Sigmoid colon (tissue), 7 donors: ENCODE measurements around the gene RAI14. TPM values are rescaled to one million over a fixed set of nuclear protein-coding genes. Genes with fewer than 3 reads are reported as not detected.
"Not testable (repeated sequence)": the region's sequence is repeated elsewhere in the genome, so short reads cannot be mapped to it uniquely, and the experiment has no call there.

ENCODE experiments used
- DNase-seq: peaks from one replicate; pipeline ENCODE4 v3.0.0-alpha.2; 2019
- H3K27ac ChIP-seq, 4 donors: fragments of 200-600 bp; sonication (generic); one replicate each; pipeline ENCODE4 v1.5.1; 2016 to 2019; ENCODE audit warnings: mild to moderate bottlenecking in 1 of 4
- H3K27me3 ChIP-seq, 3 donors: fragments of 200-600 bp; sonication (generic); one replicate each; pipeline ENCODE4 v1.5.1; 2019; ENCODE audit warnings: mild to moderate bottlenecking in 1 of 3
- H3K36me3 ChIP-seq, 4 donors: fragments of 200-600 bp; sonication (generic); one replicate each; pipeline ENCODE4 v1.5.1; 2016 to 2019
- H3K4me1 ChIP-seq, 4 donors: fragments of 200-600 bp; sonication (generic); one replicate each; pipeline ENCODE4 v1.5.1; 2017 to 2019
- H3K4me3 ChIP-seq, 4 donors: fragments of 200-600 bp; sonication (generic); one replicate each; pipeline ENCODE4 v1.5.1; 2017 to 2019; ENCODE audit warnings: mild to moderate bottlenecking in 2 of 4, moderate library complexity in 1 of 4
- H3K9me3 ChIP-seq, 4 donors: fragments of 200-600 bp in 3 of 4; sonication (generic) in 3 of 4; one replicate each; pipeline versions ENCODE4 v1.5.1 to v1.6.1; 2013 to 2019
- CTCF ChIP-seq, 4 experiments: fragments of 450-650 bp in 3 of 4; fragments of 200-600 bp in 1 of 4; IDR thresholded peaks; one replicate each; pipeline ENCODE4 v1.5.1; 2016 to 2019; ENCODE audit warnings: antibody characterized with exemption in 4 of 4, mild to moderate bottlenecking in 3 of 4, moderate library complexity in 2 of 4
- EP300 ChIP-seq, 4 donors: sonication (generic); formaldehyde crosslinking; IDR thresholded peaks; one replicate each; pipeline ENCODE4 v1.6.1; 2017; ENCODE audit warnings: antibody characterized with exemption in 4 of 4
- POLR2A ChIP-seq, 2 donors: fragments of 450-650 bp; IDR thresholded peaks; one replicate each; pipeline ENCODE4 v1.6.1; 2016; ENCODE audit warnings: antibody characterized with exemption in 2 of 2, mild to moderate bottlenecking in 2 of 2, moderate library complexity in 2 of 2
- POLR2AphosphoS5 ChIP-seq, 4 donors: sonication (generic); formaldehyde crosslinking; IDR thresholded peaks; one replicate each; pipeline ENCODE4 v1.6.1; 2017; ENCODE audit warnings: antibody characterized with exemption in 4 of 4
- WGBS, 2 donors: extraction: QIAGEN DNeasy Blood & Tissue Kit; methylation state at CpG; one replicate each; pipeline ENCODE4 v1.1.7; 2013; 5-methylcytosine and 5-hydroxymethylcytosine counted together
- intact Hi-C: fragments of 100-400 bp; cut with DNase I; formaldehyde crosslinking; loops from one replicate; pipeline ENCODE4 v1.15.1; 2023
- polyA plus RNA-seq, 3 donors: library from polyadenylated mRNA; stranded (reverse); fragments of 200-250 nt; gene quantifications; one replicate each; pipeline ENCODE4 v1.2.3, GENCODE V29; 2013
- total RNA-seq, 4 donors: library from RNA; depleted of rRNA; stranded (reverse); fragments of >200 nt; gene quantifications; one replicate each; pipeline ENCODE4 v1.1.0, GENCODE V29; 2016
- donor health status: healthy with polysubstance abuse.
- donor health status: Bipolar disorder and iron deficiency.
- donor health status: healthy.

RAI14 gene
- total and polyA plus RNA-seq, 7 donors = 6.7 to 89.5 (median 23.4) TPM

- intact Hi-C loops = no loop called here
- no peak for TF ChIP-seq EP300 (IDR thresholded peaks at IDR 0.05)
- no peak for TF ChIP-seq POLR2A (IDR thresholded peaks at IDR 0.05)
- TF ChIP-seq CTCF (IDR thresholded peaks at IDR 0.05) = no peak
- TF ChIP-seq POLR2AphosphoS5 (IDR thresholded peaks at IDR 0.05) = no peak
- H3K4me1 ChIP-seq = peaks cover 0 to 25% (median 15%) of the 10 kb centered on the region in 4 donors
- H3K4me3 ChIP-seq = no peak overlapping the region
- DNase-seq = no peak
- no peak overlapping the region for H3K27ac ChIP-seq
- H3K36me3 ChIP-seq = no peaks in the 10 kb centered on the region
- WGBS, 2 donors = 70 to 76% methylated on average over 3 of the region's 3 CpGs
- no peaks in the 10 kb centered on the region for H3K9me3 ChIP-seq
- H3K27me3 ChIP-seq = no peaks in the 10 kb centered on the region
Observed at GRCh38 chr5:34721327-34721726, 65.2 kb downstream of the RAI14 start.

GRCh38 chr5:34722183-34722582 lies 66.1 kb downstream of the RAI14 start:
- intact Hi-C loops = no loop called here
- WGBS, 2 donors = 88 to 91% methylated on average over 2 of the region's 2 CpGs
- no peaks in the 10 kb centered on the region for H3K27me3 ChIP-seq
- TF ChIP-seq POLR2AphosphoS5 (IDR thresholded peaks at IDR 0.05) = no peak
- TF ChIP-seq EP300 (IDR thresholded peaks at IDR 0.05) = no peak
- TF ChIP-seq CTCF (IDR thresholded peaks at IDR 0.05) = no peak
- TF ChIP-seq POLR2A (IDR thresholded peaks at IDR 0.05) = no peak
- DNase-seq = no peak
- no peak overlapping the region for H3K4me3 ChIP-seq
- peaks cover 0 to 19% (median 9%) of the 10 kb centered on the region in 4 donors for H3K4me1 ChIP-seq
- no peaks in the 10 kb centered on the region for H3K36me3 ChIP-seq
- H3K27ac ChIP-seq = no peak overlapping the region
- no peaks in the 10 kb centered on the region for H3K9me3 ChIP-seq

- WGBS, 2 donors = 84 to 91% methylated on average over 1 of the region's 1 CpG
- no peak for TF ChIP-seq POLR2A (IDR thresholded peaks at IDR 0.05)
- no peak for TF ChIP-seq EP300 (IDR thresholded peaks at IDR 0.05)
- TF ChIP-seq POLR2AphosphoS5 (IDR thresholded peaks at IDR 0.05) = no peak
- TF ChIP-seq CTCF (IDR thresholded peaks at IDR 0.05) = no peak
Observed at GRCh38 chr5:34724741-34725140, 68.6 kb downstream of the RAI14 start.

GRCh38 chr5:34727166-34727749 lies 71.1 kb downstream of the RAI14 start:
- H3K27ac ChIP-seq, H3K4me1 ChIP-seq, intact Hi-C loops, H3K4me3 ChIP-seq, H3K27me3 ChIP-seq, H3K36me3 ChIP-seq, DNase-seq, H3K9me3 ChIP-seq: not testable (repeated sequence)
- WGBS, 2 donors = 94 to 96% methylated on average over 4 of the region's 4 CpGs

More at GRCh38 chr5:34724741-34725140, 68.6 kb downstream of the RAI14 start:
- Histone ChIP-seq H3K9me3 (no peaks in the 10 kb centered on the region), H3K4me3 (no peak overlapping the region), H3K4me1 (no peaks in the 10 kb centered on the region), H3K27me3 (no peaks in the 10 kb centered on the region), H3K36me3 (no peaks in the 10 kb centered on the region), H3K27ac (no peak overlapping the region)
- no peak for DNase-seq
- intact Hi-C loops = no loop called here

GRCh38 chr5:34728236-34728635 lies 72.1 kb downstream of the RAI14 start:
- no peak for DNase-seq
- WGBS, 2 donors = 84 to 92% methylated on average over 4 of the region's 4 CpGs
- no peak for TF ChIP-seq POLR2A (IDR thresholded peaks at IDR 0.05)
- H3K27ac ChIP-seq = no peak overlapping the region
- intact Hi-C loops = no loop called here
- no peaks in the 10 kb centered on the region for H3K27me3 ChIP-seq
- peaks cover 0 to 9% (median 0%) of the 10 kb centered on the region in 4 donors for H3K4me1 ChIP-seq
- no peaks in the 10 kb centered on the region for H3K9me3 ChIP-seq
- H3K36me3 ChIP-seq = no peaks in the 10 kb centered on the region
- H3K4me3 ChIP-seq = no peak overlapping the region
